Retinal pigment epithelial cell (primary cell): ENCODE results near the gene KRTAP10-9.

ENCODE experiments used
- DNase-seq: peaks from one replicate; pipeline ENCODE4 v3.0.0-alpha.2; 2010; ENCODE audit warnings: low read depth
- H3K4me3 ChIP-seq: 2 replicates; pipeline ENCODE4 v1.5.1; 2011; ENCODE audit warnings: mild to moderate bottlenecking, low read length, control low read depth, moderate library complexity
- TF ChIP-seq, protein P1 (sequence below): conservative IDR thresholded peaks from 2 replicates; pipeline ENCODE4 v1.5.1; 2011; ENCODE audit warnings: low read depth, low read length, control low read depth, inconsistent platforms

KRTAP10-9 gene

DNA sequence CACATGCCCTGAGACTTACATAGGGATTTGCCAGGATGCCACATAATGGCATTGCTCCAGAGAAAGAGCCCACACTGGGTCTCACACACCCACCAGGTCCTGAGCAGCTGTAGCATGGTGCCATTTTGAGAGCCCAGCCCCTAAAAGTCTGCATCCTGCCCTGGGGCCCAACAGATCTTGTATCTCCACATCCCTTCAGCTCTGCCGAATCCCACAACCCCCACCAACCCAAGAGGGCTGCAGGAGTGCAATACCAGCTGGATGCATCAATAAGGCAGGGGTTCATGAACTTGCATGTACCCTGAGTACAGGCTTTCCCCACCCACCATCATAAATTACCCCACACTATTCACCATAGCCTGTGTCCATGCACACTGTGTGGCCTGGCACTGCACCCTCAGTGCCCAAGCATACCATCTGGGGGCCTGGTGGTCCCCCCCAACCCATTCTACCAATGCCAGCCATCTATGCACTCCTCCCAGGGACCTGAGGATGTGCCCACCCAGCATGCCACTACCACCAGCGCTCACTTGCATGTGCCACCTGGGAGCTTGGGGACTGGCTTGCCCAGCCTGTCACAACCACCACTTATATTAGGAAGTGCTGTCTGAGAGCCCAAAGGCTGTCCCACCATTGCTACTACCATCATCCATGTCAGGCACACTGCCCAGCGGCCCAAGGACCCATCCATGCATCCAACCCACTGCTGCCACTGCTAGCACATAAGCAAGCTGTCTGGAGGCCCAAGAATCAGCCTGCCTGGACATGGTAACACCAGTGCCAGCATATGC is 43.9 kb downstream of the KRTAP10-9 start:
- H3K4me3 ChIP-seq: no peak overlapping the region
- TF ChIP-seq, protein P1, sequence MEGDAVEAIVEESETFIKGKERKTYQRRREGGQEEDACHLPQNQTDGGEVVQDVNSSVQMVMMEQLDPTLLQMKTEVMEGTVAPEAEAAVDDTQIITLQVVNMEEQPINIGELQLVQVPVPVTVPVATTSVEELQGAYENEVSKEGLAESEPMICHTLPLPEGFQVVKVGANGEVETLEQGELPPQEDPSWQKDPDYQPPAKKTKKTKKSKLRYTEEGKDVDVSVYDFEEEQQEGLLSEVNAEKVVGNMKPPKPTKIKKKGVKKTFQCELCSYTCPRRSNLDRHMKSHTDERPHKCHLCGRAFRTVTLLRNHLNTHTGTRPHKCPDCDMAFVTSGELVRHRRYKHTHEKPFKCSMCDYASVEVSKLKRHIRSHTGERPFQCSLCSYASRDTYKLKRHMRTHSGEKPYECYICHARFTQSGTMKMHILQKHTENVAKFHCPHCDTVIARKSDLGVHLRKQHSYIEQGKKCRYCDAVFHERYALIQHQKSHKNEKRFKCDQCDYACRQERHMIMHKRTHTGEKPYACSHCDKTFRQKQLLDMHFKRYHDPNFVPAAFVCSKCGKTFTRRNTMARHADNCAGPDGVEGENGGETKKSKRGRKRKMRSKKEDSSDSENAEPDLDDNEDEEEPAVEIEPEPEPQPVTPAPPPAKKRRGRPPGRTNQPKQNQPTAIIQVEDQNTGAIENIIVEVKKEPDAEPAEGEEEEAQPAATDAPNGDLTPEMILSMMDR: no peak
- no peak for DNase-seq

DNA sequence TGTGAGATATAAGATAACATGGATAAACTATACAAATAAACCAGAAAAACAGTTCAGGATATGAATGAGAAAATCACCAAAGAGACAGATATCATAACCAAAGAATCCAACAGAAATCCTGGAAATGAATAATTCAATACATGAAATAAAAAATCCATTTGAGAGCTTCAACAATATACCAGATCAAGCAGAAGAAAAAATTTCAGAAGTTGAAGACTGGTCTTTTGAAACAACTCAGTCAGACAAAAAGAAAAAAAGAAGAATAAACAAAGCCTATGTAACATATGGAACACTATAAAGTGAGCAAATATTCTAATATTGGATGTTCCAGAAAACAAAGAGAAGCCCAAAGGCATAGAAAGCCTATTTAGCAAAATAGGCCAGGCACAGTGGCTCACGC is 45.0 kb downstream of the KRTAP10-9 start:
- H3K4me3 ChIP-seq: no peak overlapping the region
- DNase-seq: no peak
- TF ChIP-seq, protein P1: no peak

DNA sequence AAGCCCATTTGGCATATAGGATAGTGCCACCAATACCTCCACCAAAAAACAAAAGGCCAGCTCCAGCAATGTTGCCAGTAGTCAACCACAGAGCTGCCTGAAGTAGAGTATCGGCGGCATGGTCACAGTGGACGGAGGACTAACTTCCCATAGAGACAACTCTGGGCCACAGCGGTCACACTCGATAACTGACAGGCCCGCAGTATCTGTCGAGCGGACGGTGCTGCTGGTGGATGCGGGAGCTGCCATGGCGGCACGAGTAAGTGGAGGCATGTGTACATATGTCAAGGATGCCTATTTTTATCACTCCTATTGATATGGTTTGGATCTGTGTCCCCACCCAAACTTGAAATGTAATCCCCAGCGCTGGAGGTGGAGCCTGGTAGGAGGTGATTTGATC is 51.0 kb downstream of the KRTAP10-9 start:
- TF ChIP-seq, protein P1: no peak
- H3K4me3 ChIP-seq: no peak overlapping the region
- no peak for DNase-seq
